CD4-positive, alpha-beta T cell treated with Interleukin-4 for 1 hour (primary cell): ENCODE data around the gene GTF2H4.
"Not testable (repeated sequence)": the region's sequence is repeated elsewhere in the genome, so short reads cannot be mapped to it uniquely, and the experiment has no call there.

ENCODE experiments used
- DNase-seq, 2 donors: peaks; one replicate each; pipeline ENCODE4 v3.0.0-alpha.2; 2020 to 2022

Gene GTF2H4

GRCh38 chr6:30907758-30908591 lies at the start of gene GTF2H4:
Gene GTF2H4 (plus strand): TSS chr6:30908207.
- peak; percentile 95 to 96 for DNase-seq

DNA sequence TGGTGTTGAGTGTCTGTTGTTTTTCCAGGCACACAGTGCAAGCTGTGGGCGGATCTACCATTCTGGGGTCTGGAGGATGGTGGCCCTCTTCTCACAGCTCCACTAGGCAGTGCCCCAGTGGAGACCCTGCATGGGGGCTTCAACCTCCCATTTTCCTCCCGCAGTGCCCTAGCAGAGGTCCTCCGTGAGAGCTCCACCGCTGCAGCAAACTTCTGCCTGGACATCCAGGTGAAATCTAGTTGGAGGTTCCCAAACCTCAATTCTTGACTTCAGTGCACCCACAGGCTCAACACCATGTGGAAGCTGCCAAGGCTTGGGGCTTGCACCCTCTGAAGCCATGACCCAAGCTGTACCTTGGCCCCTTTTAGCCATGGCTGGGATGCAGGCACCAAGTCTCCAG lies 48.3 kb upstream of the GTF2H4 start:
- not testable (repeated sequence) for DNase-seq

GRCh38 chr6:30861257-30862048 lies 46.6 kb upstream of the GTF2H4 start:
- no peak for DNase-seq

DNA sequence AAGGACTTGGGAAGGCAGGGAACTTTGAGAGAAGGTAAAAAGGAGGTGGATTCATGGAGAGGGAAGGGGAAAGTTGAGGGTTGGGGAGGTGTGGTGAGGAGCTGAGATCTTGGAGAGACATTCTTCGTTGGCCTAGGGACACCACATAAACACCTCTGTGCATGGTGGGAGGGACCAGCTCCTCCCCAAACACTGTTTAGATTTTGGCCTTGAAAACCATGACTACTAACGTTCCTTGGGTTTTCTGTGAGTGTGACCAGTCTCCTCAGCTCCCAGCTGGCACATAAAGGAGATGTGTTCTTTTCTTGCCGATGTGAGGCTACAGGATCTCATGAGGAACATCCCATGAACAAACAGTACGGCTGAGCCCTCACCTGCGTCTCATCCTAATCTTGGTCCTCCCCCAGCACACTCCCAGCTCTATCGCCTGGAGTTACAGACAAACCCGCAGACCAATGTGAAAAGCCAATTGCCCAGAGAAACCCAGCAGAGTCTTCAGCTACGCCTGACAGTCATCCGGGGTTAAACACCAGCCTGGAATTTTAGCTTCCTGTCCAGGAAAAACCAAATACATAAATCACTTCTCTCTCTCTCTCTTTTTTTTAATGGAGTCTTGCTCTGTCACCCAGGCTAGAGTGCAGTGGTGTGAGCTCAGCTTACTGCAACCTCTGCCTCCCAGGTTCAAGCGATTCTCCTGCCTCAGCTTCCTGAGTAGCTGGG lies 45.7 kb upstream of the GTF2H4 start:
- DNase-seq, result no peak

DNA sequence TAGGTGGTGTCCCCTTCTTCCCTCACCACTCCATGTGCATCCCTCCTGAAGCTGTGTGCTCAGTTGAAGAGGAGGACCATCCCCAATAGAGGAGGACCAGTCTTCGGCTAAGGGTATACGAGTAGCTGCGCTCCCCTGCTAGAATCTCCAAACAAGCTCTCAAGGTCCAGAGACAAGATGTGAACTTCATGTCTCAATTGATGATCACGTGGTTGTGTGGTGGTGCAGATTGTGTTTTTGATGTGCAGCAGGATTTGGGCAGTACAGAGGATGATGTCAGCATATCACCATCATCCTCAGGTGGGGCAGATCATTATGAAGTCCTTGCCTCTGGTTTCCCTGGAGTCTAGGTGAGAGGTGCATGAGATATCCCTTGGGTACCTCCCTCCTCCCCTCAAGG lies 43.7 kb upstream of the GTF2H4 start:
- DNase-seq, result no peak

DNA sequence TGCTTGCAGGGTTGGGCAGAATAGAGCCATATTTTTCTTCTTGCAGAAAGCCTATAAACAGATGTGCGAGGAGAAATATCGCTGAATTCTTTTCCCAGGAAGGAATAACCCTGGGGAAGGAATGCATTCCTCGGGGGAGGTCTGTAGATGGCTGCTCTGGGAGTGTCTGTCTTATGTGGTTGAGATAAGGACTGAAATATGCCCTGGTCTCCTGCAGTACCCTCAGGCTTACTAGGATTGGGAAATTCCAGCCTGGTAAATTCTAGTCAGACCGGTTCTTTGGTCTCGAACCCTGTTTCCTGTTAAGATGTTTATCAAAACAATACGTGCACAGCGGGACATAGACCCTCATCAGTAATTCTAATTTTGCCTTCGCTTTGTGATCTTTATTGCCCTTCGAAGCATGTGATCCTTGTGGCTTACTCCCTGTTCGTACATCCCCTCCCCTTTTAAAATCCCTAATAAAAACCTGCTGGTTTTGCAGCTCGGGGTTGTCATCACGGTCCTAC lies 38.7 kb upstream of the GTF2H4 start:
- not testable (repeated sequence) for DNase-seq

- no peak for DNase-seq
These were observed 37.5 kb upstream of the GTF2H4 start for GRCh38 chr6:30870546-30870945.

GRCh38 chr6:30871592-30872183 lies 36.3 kb upstream of the GTF2H4 start:
- DNase-seq, result no peak

GRCh38 chr6:30873137-30873640 lies 34.8 kb upstream of the GTF2H4 start:
- no peak for DNase-seq

DNA sequence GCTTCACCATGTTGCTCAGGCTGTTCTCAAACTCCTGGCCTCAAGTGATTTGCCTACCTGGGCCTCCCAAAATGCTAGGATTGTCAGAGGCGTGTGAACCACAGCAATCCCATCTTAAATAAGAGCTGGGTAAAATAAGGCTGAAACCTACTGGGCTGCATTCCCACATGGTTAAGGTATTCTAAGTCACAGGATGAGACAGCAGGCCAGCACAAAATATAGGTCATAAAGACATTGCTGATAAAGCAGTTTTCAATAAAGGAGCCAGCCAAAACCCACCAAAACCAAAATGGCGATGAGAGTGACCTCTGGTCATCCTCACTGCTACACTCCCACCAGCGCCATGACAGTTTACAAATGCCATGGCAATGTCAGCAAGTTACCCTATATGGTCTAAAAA lies 34.2 kb upstream of the GTF2H4 start:
- not testable (repeated sequence) for DNase-seq

DNA sequence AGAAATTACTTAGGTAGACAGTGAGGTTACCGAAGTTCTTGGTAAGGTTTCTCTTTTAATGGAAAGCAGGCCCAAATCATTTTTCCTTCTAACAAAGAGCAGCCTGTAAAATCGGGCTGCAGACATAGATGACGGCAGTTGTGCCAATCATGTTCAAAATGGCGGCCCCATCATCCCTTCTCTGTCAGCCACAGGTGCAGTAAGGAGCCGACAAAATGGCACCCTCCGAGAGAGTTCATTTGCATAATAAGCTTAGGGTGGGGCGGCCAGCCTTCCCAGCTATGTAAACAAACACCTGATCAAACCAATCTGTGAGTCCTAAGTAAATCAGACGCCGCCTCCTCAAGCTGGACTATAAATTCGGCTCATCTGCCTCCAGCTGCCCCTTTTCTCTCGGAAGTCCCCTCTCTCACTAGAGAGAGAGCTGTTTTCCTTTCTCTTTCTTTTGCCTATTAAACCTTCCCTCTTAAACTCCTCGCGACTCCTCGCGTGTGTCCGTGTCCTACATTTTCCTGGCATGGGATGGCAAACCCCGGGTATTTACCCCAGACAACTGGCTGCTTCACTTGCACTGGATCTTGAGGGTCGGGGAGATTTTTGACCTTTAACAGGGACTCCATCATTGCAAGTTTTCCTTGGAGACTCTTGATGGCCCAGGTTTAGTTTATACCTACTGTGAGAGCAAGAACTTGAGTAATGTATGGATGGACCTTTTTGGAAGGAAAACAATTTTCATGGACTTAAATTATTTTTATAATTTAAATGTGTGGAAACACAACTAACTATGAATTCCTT lies 32.6 kb upstream of the GTF2H4 start:
- DNase-seq, result no peak

- no peak for DNase-seq
These were observed 31.8 kb upstream of the GTF2H4 start for GRCh38 chr6:30876039-30876730.

DNA sequence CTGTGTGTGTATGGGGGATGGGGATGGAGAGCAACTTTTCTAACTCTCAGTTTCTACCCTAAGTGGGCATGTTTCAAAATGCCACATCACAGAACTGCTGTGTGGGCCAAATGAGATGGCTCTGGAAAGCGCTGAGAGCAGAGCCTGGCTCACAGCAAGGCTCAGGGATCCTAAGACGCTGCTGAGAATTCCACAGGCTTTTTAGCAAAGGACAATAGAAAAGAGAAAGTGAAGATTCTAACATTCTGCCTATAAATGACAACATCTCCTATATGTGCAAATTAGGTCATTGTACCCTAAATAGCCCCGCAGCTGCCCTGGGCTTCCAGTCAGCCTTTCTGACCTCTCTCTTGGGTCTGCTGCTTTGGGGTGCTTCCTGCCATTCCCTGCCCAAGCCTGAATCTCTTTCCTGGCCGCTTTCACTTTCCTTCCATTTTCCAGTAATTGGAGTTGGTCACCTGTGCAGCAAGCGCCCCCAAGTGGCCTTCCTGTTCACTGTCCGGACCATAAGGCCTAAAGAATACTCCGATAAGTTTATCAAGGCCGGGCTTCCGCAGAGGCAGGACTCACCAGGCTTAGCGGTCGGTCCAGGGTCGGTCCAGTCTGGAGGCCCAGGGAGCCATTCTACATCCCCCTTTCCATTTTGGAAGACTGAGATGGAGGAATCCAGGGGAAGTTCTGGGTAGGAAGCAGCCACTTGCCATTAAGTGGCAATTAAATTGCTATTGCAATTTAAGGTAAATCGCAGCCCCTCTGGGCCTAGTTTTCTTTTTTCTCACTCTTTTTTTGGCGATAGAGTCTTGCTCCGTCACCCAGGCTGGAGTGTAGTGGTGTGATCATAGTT lies 30.4 kb upstream of the GTF2H4 start:
- DNase-seq, result peak; percentile 77 to 81

GRCh38 chr6:30879684-30880427 lies 28.2 kb upstream of the GTF2H4 start:
- DNase-seq, result no peak

DNA sequence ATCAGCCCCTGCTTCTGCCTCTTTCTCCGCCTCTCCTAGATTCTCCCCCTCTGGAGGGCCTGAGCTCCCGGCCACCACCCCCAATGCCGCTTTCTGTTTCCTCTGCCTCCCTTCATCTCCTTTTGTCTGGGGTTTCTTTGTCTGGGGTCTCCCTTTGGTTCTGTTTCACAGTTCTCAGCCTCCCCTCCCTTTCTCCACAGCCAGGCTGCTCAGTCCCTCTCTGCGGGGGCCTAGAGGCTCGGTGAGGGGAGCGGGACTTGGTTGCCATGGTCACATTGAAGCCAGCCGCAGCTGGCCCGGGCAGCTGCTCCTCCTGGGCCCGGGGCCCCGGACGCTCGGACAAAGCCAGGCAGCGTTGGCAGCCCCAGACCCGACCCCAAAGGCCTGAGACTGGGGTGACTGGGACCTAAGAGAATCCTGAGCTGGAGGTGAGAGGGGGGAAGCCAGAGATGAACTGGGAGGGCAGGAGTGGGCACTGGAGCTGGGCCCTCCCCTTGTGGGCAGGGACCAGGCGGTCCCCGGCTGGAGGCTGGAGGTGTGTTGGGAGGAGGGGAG lies 27.2 kb upstream of the GTF2H4 start:
- DNase-seq, result no peak

DNA sequence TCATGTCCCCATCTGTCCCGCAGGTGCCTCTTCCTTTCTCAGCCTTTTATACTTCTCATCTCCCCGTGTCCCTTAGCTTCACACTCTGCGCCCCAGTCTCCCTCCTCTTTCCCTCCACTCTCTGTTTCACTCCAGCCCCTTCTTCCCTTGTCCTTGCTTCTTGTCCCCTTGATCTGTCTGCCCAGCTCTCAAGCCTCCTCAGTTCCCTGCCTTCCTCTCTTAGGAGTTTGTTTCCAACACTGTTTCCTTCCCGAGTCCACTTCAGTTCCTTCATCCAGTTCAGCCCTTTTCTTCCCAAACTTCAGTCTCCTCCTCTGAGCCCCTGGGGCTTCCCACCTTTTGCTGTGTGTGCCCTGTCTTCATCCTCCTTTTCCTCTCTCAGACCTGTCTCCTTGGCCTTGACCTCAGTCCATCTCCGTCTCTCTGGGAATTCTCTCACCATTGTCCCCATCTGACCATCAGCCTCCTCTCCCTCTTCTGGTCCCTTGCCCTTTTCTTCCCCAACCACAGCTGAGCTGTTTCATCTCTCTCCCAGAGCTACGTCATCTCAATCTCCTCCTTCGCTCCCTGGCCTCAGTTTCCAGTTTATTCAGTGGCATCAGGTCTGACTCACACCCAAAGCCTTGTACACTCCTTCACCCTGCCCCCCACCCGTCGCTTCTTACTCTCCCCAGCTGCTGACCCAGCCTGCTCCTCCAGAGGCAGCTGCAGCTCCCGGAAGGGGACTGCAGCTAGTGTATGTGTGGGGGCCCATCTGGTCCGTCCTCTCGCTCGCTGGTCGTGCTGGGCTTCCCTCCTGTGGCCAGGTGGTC lies 26.4 kb upstream of the GTF2H4 start:
- no peak for DNase-seq

DNA sequence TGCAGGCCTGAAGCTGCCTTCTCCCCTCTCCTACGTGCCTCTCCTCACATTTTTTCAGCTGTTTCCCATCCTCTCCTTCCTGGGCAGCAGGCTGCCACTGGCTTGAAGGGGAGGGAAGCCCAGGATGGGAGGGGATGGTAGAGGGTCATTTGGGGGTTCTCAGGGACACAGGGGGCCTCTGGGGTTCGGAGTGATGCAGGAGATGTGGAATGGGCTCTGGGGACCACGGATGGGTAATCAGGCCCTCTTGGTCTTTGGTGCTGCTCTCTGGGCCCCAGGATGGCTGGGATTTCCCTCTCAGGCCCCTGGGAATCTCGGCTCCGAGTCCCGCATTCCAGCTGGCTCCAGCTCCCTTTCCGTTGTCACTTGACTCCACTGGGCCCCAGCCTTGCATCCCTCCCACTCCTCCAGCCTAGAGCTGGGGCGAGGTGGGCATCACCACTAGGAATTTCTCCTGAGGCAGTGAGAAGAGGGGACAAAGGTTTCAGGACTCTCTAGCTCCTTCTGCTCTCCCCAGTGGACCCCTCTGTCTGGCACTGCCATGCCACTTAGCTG lies 25.7 kb upstream of the GTF2H4 start:
- DNase-seq, result no peak
